ENCODE measurements around the gene MFSD2A.

MFSD2A gene

GRCh38 chr1:39949891-39950290 is 5.1 kb upstream of the MFSD2A start:
- no peak overlapping the region for H3K4me3 ChIP-seq (ENCODE audit: low read depth, low read length)
- no peak for TF ChIP-seq CTCF (IDR thresholded peaks at IDR 0.05; ENCODE audit: low read depth, low read length)
- DNase-seq (ENCODE audit: low read depth, low spot score): no peak
- in situ Hi-C loops (cut with HindIII; ENCODE audit: low sequenced_read_pairs): no loop called here

GRCh38 chr1:39951926-39952325 is 3.0 kb upstream of the MFSD2A start:
- TF ChIP-seq CTCF (IDR thresholded peaks at IDR 0.05; ENCODE audit: low read depth, low read length): no peak
- no peak for DNase-seq (ENCODE audit: low read depth, low spot score)
- no peak overlapping the region for H3K4me3 ChIP-seq (ENCODE audit: low read depth, low read length)
- in situ Hi-C loops (cut with HindIII; ENCODE audit: low sequenced_read_pairs): no loop called here

- DNase-seq (ENCODE audit: low read depth, low spot score): no peak
- no peak overlapping the region for H3K4me3 ChIP-seq (ENCODE audit: low read depth, low read length)
- in situ Hi-C loops (cut with HindIII; ENCODE audit: low sequenced_read_pairs): no loop called here
- no peak for TF ChIP-seq CTCF (IDR thresholded peaks at IDR 0.05; ENCODE audit: low read depth, low read length)
Measured at GRCh38 chr1:39952359-39953110, 2.4 kb upstream of the MFSD2A start.

GRCh38 chr1:39954324-39954869 is 548 bp upstream of the MFSD2A start:
- no peak for DNase-seq (ENCODE audit: low read depth, low spot score)
- in situ Hi-C loops (cut with HindIII; ENCODE audit: low sequenced_read_pairs): no loop called here
- H3K4me3 ChIP-seq (ENCODE audit: low read depth, low read length): peak overlapping the region; percentile 14
- no peak for TF ChIP-seq CTCF (IDR thresholded peaks at IDR 0.05; ENCODE audit: low read depth, low read length)

- no peak for TF ChIP-seq CTCF (IDR thresholded peaks at IDR 0.05; ENCODE audit: low read depth, low read length)
- peak overlapping the region; percentile 60 for H3K4me3 ChIP-seq (ENCODE audit: low read depth, low read length)
- peak; percentile 63 for DNase-seq (ENCODE audit: low read depth, low spot score)
- in situ Hi-C loops (cut with HindIII; ENCODE audit: low sequenced_read_pairs): no loop called here
Measured at GRCh38 chr1:39955547-39956539, 898 bp downstream of the MFSD2A start.

- no peak overlapping the region for H3K4me3 ChIP-seq (ENCODE audit: low read depth, low read length)
- DNase-seq (ENCODE audit: low read depth, low spot score): no peak
- in situ Hi-C loops (cut with HindIII; ENCODE audit: low sequenced_read_pairs): no loop called here
- TF ChIP-seq CTCF (IDR thresholded peaks at IDR 0.05; ENCODE audit: low read depth, low read length): no peak
Measured at GRCh38 chr1:39957299-39958015, 2.5 kb downstream of the MFSD2A start.
